ENCODE measurements around the gene ALOX12.

GRCh38 chr17:7058831-7059447 is 63.1 kb downstream of the ALOX12 start:
- TF ChIP-seq CTCF (IDR thresholded peaks at IDR 0.05; ENCODE audit: low read depth, low read length): no peak
- no peak for TF ChIP-seq EZH2phosphoT487 (IDR thresholded peaks at IDR 0.05; ENCODE audit: low read depth)
